Thyroid gland (tissue), 4 donors: ENCODE measurements around the gene CUEDC2. TPM values are rescaled to one million over a fixed set of nuclear protein-coding genes. Genes with fewer than 3 reads are reported as not detected.
"Not testable (repeated sequence)": the region's sequence is repeated elsewhere in the genome, so short reads cannot be mapped to it uniquely, and the experiment has no call there.

Source experiments
- DNase-seq, 2 donors: peaks; one replicate each; pipeline ENCODE4 v3.0.0-alpha.2; 2019
- H3K27ac ChIP-seq, 3 donors: fragments of 200-600 bp; sonication (generic); 1 replicate in 2 of 3; 2 replicates in 1 of 3; pipeline ENCODE4 v1.5.1; 2016 to 2019; ENCODE audit warnings: mild to moderate bottlenecking in 1 of 3, moderate library complexity in 1 of 3
- H3K27me3 ChIP-seq: fragments of 200-600 bp; sonication (generic); one replicate; pipeline ENCODE4 v1.5.1; 2019
- H3K36me3 ChIP-seq, 2 donors: fragments of 200-600 bp; sonication (generic); one replicate each; pipeline ENCODE4 v1.5.1; 2016 to 2019
- H3K4me1 ChIP-seq, 2 donors: fragments of 200-600 bp; sonication (generic); one replicate each; pipeline ENCODE4 v1.5.1; 2017 to 2019
- H3K4me3 ChIP-seq, 3 donors: fragments of 200-600 bp; sonication (generic); replicated peaks in 1 of 3; 1 replicate in 2 of 3; 2 replicates in 1 of 3; pipeline ENCODE4 v1.5.1; 2016; ENCODE audit warnings: mild to moderate bottlenecking in 1 of 3
- H3K9me3 ChIP-seq: fragments of 200-600 bp; sonication (generic); one replicate; pipeline ENCODE4 v1.5.1; 2017
- POLR2A ChIP-seq, 2 donors: fragments of 450-650 bp; IDR thresholded peaks; one replicate each; pipeline ENCODE4 v1.6.1; 2017; ENCODE audit warnings: antibody characterized with exemption in 2 of 2, mild to moderate bottlenecking in 2 of 2, moderate library complexity in 1 of 2
- WGBS, 2 donors: methylation state at CpG; one replicate each; pipeline ENCODE4 v1.1.5; 2017; 5-methylcytosine and 5-hydroxymethylcytosine counted together
- intact Hi-C: fragments of 100-400 bp; cut with DNase I; formaldehyde crosslinking; loops from one replicate; pipeline ENCODE4 v1.15.1; 2023
- total RNA-seq, 4 donors: library from RNA; depleted of rRNA; stranded (reverse); fragments of >200 nt; gene quantifications; one replicate each; pipeline ENCODE4 v1.2.3, GENCODE V29; 2016
- TF ChIP-seq, protein P1 (sequence below), 6 experiments: fragments of 200-600 bp in 3 of 6; fragments of 450-650 bp in 3 of 6; sonication (generic) in 3 of 6; IDR thresholded peaks; one replicate each; pipeline ENCODE4 v1.5.1; 2016 to 2019; ENCODE audit warnings: antibody characterized with exemption in 6 of 6, mild to moderate bottlenecking in 2 of 6, inconsistent platforms in 1 of 6, moderate library complexity in 1 of 6

CUEDC2 gene
- total RNA-seq, 4 donors from 2014 or later: 56.2 to 73.9 (median 62.0) TPM

GRCh38 chr10:102460836-102461186, 28.4 kb upstream of the CUEDC2 start:
- peak overlapping the region in 1 of 3 donors; percentile 34 for H3K27ac ChIP-seq
- 23 to 31% methylated on average over 7 to 8 of the region's 8 CpGs for WGBS, 2 donors

GRCh38 chr10:102458656-102459055, 26.3 kb upstream of the CUEDC2 start:
- H3K9me3 ChIP-seq: no peaks in the 10 kb centered on the region
- no peaks in the 10 kb centered on the region for H3K36me3 ChIP-seq
- H3K27ac ChIP-seq: no peak overlapping the region
- no peaks in the 10 kb centered on the region for H3K27me3 ChIP-seq
- TF ChIP-seq, protein P1, sequence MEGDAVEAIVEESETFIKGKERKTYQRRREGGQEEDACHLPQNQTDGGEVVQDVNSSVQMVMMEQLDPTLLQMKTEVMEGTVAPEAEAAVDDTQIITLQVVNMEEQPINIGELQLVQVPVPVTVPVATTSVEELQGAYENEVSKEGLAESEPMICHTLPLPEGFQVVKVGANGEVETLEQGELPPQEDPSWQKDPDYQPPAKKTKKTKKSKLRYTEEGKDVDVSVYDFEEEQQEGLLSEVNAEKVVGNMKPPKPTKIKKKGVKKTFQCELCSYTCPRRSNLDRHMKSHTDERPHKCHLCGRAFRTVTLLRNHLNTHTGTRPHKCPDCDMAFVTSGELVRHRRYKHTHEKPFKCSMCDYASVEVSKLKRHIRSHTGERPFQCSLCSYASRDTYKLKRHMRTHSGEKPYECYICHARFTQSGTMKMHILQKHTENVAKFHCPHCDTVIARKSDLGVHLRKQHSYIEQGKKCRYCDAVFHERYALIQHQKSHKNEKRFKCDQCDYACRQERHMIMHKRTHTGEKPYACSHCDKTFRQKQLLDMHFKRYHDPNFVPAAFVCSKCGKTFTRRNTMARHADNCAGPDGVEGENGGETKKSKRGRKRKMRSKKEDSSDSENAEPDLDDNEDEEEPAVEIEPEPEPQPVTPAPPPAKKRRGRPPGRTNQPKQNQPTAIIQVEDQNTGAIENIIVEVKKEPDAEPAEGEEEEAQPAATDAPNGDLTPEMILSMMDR (IDR thresholded peaks at IDR 0.05): no peak
- intact Hi-C loops: no loop called here
- peaks cover 34 to 51% of the 10 kb centered on the region in 2 donors for H3K4me1 ChIP-seq
- no peak overlapping the region for H3K4me3 ChIP-seq
- WGBS, 2 donors: 80 to 88% methylated on average over 4 of the region's 4 CpGs
- DNase-seq: no peak

More at GRCh38 chr10:102460836-102461186, 28.4 kb upstream of the CUEDC2 start:
- H3K4me1 ChIP-seq: peaks cover 15 to 32% of the 10 kb centered on the region in 2 donors
- no peaks in the 10 kb centered on the region for H3K36me3 ChIP-seq
- DNase-seq: no peak
- peak overlapping the region in 1 of 3 donors; percentile 55 for H3K4me3 ChIP-seq
- no peaks in the 10 kb centered on the region for H3K27me3 ChIP-seq
- TF ChIP-seq, protein P1 (IDR thresholded peaks at IDR 0.05): no peak
- TF ChIP-seq POLR2A (IDR thresholded peaks at IDR 0.05): no peak
- intact Hi-C loops: no loop called here
- no peaks in the 10 kb centered on the region for H3K9me3 ChIP-seq

DNA sequence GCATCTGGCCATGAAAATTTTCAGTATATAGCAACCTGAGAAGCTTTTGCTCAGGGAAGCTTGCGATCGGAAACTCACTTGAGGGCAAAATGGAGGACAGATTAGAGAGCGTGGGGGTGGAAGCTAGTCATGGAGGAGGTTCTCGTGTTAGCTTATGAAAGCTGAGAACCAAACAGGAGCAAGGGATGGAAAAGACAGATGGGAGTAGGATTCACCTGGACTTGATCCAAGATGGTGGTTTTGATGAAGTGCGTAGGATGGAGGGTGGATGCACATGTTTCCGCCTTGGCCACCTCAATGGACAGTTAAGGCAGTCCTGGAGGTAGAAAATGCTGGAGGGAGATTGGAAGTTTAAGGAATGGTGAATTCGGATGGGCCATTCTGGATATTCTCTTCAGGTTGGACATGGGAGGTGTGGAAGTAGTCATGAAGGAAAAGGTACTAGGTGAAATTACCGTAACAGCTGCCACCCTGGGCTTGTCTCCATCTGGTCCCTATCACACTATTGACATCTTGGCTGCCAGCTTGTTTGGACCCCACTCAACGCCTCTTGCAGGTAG, 25.3 kb upstream of the CUEDC2 start:
- no peak for DNase-seq
- Histone ChIP-seq H3K27me3 (no peaks in the 10 kb centered on the region), H3K4me3 (no peak overlapping the region), H3K4me1 (peaks cover 38 to 51% of the 10 kb centered on the region in 2 donors), H3K9me3 (no peaks in the 10 kb centered on the region), H3K36me3 (no peaks in the 10 kb centered on the region), H3K27ac (no peak overlapping the region)
- TF ChIP-seq, protein P1 (IDR thresholded peaks at IDR 0.05): no peak
- TF ChIP-seq POLR2A (IDR thresholded peaks at IDR 0.05): no peak
- 84 to 88% methylated on average over 9 of the region's 9 CpGs for WGBS, 2 donors
- intact Hi-C loops: no loop called here

GRCh38 chr10:102455893-102456471, 23.6 kb upstream of the CUEDC2 start:
- peaks cover 38 to 47% of the 10 kb centered on the region in 2 donors for H3K4me1 ChIP-seq
- H3K36me3 ChIP-seq: no peaks in the 10 kb centered on the region
- H3K4me3 ChIP-seq: no peak overlapping the region
- intact Hi-C loops: no loop called here
- H3K27me3 ChIP-seq: no peaks in the 10 kb centered on the region
- peak; percentile 42 to 50 for DNase-seq
- H3K9me3 ChIP-seq: no peaks in the 10 kb centered on the region
- TF ChIP-seq, protein P1 (IDR thresholded peaks at IDR 0.05): no peak
- TF ChIP-seq POLR2A (IDR thresholded peaks at IDR 0.05): no peak
- WGBS, 2 donors: 78 to 79% methylated on average over 7 of the region's 7 CpGs
- H3K27ac ChIP-seq: peak overlapping the region in 2 of 3 donors; percentile 41 to 50

DNA sequence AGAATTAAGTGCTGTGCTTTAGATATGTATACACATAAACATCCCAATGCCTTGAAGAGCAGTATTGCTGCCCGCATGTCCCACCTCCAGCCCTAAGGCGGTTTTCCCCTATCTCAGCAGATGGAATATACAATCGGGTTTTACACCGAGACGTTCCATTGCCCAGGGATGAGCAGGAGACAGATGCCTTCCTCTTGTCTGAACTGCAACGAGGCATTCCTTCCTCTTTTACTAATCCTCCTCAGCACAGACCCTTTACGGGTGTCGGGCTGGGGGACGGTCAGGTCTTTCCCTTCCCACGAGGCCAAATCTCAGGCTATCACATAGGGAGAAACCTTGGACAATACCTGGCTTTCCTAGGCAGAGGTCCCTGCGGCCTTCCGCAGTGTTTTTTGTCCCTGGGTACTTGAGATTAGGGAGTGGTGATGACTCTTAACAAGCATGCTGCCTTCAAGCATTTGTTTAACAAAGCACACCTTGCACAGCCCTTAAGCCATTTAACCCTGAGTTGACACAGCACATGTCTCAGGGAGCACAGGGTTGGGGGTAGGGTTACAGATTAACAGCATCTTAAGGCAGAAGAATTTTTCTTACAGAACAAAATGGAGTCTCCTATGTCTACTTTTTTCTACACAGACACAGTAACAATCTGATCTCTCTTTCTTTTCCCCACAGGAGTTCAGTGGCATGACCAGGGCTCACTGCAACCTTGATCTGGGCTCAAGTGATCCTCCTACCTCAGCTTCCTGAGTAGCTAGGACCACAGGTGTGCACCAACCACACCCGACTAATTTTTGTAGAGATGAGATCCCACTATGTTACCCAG, 22.5 kb upstream of the CUEDC2 start:
- Histone ChIP-seq H3K4me1 (peaks cover 36 to 47% of the 10 kb centered on the region in 2 donors), H3K27ac (peak overlapping the region; percentile 33 to 50 (median 41))
- 45 to 59% methylated on average over 13 of the region's 13 CpGs for WGBS, 2 donors
- H3K9me3 ChIP-seq, intact Hi-C loops, H3K36me3 ChIP-seq, H3K27me3 ChIP-seq, H3K4me3 ChIP-seq: not testable (repeated sequence)
- DNase-seq: peak; percentile 51 to 58
